NCI-H2227 (cell line): ENCODE data around the gene NAT9.

ENCODE experiments used
- DNase-seq: peaks from one replicate; lab custom pipeline; 2025; ENCODE audit not compliant: unreplicated experiment; lab: John Stamatoyannopoulos, UW

NAT9 gene

DNA sequence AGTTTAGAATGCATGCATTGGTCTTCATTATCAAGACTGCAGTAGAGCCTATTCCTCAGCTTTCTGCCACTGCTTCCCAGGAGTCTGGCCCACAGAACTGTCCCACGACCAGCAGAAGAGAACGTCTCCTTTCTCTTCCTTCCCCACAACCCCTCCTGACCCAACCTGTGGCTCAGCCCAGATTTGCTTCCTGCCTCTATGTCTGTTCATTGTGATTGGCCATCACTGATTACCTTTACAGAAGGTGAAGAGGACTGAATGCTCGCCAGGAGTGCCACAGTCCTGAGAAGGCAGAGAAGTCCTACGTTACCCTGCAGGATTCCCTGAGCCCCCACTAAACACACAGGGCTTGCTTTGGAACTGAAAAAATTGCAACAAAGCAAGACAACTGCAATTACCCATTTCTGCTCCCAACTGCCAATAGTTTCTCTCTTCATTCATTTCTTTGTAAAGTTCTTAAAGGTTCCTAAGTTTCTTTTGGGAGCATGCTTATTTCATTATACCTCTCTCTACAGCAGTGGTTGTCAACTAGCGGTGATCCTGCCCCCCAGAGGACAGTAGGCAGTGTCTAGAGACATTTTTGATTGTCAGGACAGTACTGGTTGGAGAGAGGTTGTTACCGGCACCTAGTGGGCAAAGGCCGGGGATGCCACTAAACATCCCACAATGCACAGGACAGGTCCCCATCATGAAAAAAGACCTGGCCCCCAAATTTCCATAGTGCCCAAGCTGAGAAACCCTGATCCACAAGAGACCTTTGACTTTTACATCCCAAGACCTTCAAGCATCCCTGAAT is 4.5 kb upstream of the NAT9 start:
- no peak for DNase-seq

DNA sequence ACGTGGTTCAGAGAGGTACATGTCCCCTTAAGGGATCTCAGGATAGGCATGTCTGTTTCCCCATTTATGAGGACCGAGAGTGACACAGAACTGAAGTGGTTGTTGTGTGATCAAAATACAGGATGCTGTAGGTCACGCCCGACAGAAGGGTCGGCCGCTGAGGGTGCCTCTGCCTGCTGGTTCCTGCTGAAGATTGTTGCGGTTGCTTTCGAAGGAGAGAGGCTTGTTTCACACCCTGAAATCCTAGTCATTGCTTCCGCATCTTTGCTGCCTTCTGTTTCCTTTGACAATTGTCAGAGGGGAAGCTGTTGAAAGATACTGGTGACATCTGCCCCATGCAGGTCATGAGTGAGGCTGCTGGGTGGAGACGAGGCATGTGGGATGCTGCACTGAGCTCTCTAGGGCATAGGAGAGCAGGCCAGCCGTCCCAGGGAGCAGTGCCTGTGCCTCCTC is 3.8 kb upstream of the NAT9 start:
- DNase-seq, result no peak

- DNase-seq, result no peak
Observed at GRCh38 chr17:74779501-74779900, 3.4 kb upstream of the NAT9 start.

GRCh38 chr17:74778960-74779359 is 2.8 kb upstream of the NAT9 start:
- no peak for DNase-seq

DNA sequence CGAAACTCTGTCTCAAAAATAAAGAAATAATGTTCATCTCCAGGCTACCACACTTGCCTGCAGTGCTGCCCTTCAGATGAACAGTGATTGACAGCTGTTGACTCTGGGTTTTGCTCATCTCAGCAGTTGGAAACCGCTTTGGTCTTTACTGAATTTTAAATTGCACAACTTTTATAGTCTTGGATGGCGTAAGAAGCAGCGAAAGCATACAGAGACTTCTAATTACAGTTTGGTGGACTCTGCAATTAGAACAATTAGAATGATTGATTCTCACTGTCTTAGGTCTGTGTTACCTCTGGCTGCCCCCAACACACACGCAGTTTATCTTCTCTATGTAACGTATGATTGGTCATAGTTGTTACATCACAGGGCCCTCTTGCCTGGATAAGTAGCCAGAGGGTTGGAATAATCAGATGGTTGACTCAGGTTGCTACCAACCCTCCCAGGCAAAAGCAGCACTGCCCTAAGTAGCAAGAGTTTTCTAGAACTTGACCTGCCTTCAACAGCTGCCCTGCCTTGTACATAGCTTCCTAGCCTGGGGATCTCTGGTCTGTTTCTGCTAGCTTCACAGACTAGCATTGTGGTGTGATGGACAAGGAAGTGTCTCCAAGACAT is 1.9 kb upstream of the NAT9 start:
- DNase-seq, result no peak

- no peak for DNase-seq
Observed at GRCh38 chr17:74776990-74777389, 845 bp upstream of the NAT9 start.

DNA sequence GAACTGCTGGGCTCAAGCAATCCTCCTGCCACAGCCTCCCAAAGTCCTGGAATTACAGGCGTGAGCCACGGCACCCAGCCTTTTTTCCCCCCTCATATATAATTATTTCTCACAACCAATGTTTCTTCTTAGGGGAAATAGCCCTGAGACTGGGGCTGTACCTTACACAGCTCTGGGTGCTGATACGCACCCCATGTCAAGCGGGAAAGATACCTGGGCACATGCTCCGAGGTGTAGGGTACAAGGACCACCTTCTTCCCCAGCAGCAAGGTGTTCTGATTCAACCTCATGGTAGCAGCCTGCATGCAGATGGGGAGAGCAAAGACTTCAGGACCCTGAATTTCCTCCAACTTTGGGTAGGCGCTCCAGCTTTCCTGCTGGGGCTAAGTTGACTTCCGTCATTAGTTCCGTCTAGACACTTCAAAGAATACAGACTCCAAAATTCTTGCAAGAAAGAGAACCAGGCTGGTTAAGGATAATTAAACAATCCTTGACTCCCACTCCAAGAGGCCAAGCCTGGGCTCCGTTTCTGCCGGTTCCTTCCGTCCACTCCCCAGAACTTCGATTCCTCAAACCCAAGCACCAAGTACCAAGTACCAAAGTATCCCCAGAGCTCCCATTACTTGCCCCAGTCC is 619 bp downstream of the NAT9 start:
- DNase-seq, result no peak

DNA sequence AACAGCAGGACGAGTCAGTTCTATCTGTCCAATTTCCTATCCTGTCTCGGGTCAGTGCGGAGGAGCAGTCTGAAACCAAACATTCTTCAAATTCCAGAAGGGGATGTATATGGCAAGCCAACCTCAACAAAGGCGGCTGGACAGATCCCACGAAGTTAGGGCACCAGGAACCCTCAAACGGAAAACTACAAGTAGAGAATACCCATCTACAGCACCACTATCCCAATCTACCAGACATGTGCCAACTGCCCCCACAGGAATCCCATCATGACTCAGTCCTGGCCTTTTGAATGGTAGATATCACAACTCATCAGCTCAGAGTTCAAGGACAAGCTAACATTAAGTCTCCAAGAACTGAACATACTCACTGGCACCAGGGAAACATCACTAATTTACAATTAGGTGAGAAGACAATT is 2.3 kb downstream of the NAT9 start:
- DNase-seq, result no peak

- DNase-seq, result no peak
Observed at GRCh38 chr17:74773414-74773813, 2.7 kb downstream of the NAT9 start.

DNA sequence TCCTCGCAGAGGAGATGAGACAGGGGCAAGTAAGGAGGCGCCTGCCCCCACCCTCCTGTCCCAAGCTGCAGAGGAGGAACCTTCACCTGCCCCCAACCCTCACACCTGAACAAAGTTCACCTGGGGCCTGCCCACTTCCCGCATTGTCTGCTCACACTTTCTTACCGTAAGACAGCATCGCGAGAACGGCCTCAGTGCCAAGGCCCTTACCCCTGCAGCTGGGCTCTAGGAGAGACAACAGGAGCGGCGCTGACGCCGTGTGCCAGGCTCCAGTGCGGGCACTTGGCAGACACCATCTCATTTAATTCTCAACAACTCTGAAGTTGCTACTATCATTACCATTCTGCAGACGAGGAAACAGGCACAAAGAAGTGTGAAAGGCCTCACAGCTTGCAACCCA is 4.1 kb downstream of the NAT9 start:
- no peak for DNase-seq

- DNase-seq, result no peak
Observed at GRCh38 chr17:74771319-74771914, 4.7 kb downstream of the NAT9 start.

DNA sequence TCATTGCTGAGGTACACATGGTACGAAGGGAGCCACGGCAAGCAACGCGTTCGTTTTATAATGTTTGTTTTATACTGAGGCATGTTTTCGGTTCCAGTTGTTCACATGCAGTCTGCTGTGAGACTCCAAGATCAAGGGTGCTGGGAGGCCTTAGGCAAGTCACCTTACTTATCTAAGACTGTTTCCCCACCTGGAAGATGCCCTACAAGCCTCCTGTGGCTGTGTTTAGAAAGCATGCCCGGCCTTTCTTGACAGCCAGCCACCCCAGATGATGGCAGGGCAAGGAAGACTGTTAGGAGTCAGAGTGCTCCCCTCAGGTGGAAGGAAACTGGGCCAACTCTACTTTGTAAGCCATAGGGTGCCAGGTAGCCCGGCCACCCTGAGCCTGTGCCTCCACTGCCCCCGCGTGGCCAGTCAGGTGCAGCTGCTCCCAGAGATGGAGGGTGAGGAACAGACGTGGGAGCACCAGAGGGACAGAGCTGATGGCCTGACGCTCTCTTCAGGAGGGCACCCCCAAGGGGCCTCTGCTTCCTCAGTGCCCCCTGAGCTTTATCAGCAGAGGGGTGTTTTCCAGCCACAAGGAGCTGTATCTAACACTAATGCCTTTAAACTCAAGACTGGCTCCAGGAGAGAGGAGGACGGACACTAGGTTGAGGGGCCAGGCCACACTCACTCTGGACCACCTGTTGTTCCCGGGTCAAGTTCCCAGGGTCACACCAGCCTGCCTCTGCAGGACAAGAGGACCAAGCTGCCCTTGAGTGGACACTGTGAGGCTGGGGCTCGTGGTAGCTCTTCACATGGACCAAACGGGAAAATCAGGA is 5.4 kb downstream of the NAT9 start:
- peak; percentile 42 for DNase-seq

DNA sequence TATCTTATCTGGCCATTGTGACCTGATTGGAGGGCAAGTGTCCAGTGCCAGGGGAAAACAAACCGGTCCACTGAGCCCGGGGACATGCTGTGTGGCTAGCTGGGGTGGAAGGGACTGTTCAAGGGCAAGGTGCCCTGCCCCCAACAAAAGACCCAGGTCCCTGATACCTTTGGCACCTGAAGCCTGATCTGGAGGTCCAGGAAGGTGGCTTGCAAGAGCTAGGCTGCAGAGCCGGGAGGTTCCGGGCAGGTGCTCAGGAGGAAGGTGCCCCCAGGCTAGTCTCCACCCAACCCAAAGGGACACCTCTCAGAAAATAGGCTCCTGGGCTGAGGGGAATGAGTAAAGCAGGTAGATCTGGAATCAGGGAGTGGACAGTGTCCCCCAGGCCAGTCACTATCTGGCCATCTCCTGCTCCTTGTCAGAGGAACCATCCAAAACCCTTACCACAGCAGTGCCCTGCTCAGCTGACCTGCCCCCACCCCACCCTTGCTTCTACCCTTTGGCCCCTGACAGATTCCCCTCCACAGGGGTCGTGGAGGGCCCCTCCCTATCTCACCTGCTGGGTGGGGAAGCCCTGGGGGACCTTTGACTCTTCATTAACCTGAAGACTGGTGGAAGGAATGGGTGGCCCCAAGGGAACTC is 6.2 kb downstream of the NAT9 start:
- no peak for DNase-seq

DNA sequence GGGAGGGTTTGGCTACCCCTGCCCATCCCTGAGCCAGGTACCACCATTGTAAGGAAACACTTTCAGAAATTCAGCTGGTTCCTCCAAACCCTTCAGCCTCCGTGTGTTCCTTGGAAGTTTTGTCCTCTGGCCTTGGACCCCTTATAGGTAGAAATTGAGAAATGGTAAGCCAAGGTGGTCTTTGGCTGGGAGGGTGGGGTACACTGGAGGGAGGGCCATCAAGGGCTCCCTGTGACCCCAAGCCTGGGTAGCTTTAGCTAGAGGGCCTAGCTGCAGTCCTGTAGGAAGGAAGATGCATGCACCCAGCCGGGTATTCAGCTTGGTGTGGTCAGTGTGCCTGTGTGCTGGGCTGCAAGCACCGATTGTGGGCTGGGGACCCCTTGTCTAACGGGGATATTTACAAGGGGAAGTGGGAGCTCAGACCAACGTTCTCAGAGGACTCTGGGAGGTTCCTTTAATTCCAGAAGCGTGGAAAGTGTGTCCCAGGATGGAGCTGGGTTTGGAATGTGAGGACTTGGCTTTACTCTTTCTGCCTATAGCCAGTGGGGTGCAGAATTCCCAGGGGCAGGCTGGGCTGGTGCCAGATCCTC is 6.8 kb downstream of the NAT9 start:
- no peak for DNase-seq

- no peak for DNase-seq
Observed at GRCh38 chr17:74768763-74769114, 7.4 kb downstream of the NAT9 start.

DNA sequence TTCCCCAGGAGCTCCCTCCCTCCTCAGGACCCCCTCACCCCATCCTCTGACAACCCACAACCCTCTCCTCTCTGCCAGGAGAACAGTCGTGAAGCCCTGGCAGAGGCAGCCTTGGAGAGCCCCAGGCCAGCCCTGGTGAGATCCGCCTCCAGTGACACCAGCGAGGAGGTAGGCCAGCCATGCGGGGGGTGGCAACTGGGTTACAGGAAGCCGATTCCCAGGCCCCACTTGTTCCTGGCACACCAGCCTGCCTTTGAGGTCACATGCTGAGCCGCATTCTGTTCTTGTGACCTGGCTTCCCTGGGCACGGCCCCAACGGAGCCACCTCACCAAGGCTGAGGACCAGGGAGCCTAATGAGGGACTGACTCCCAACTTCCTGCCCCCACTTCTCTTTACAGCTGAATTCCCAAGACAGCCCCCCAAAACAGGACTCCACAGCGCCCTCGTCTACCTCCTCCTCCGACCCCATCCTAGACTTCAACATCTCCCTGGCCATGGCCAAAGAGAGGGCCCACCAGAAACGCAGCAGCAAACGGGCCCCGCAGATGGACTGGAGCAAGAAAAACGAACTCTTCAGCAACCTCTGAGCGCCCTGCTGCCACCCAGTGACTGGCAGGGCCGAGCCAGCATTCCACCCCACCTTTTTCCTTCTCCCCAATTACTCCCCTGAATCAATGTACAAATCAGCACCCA is 7.9 kb downstream of the NAT9 start:
- no peak for DNase-seq

DNA sequence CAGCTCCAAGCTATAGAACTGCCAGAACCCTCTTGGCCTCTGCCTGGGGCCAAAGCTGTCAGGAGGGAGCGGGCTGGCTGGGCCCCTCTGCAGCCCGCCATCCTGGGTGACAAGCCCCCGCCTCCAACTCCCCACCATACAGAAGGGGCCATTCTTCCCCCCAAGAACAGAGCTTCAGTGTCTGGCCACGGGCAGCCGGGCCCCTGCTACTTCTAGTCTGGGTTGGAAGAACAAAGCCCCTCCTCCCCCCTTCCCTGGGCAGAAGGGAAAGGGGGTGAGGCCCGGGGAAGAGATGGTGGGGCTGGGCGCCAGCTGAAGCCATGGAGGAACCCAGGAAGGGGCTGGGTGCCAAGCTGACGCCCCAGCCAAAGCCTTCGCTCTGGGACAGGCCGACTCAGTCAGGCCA is 9.0 kb downstream of the NAT9 start:
- DNase-seq, result no peak

GRCh38 chr17:74766413-74766812 is 9.7 kb downstream of the NAT9 start:
- no peak for DNase-seq

- DNase-seq, result no peak
Observed at GRCh38 chr17:74764751-74765286, 11.3 kb downstream of the NAT9 start.
